Measurements from ENCODE around the gene CASQ2.

- no peak for TF ChIP-seq CTCF (IDR thresholded peaks at IDR 0.05)
- TF ChIP-seq FOSB (CRISPR knock-in tag; IDR thresholded peaks at IDR 0.05), result no peak
- no peak for TF ChIP-seq RCOR1 (IDR thresholded peaks at IDR 0.05; ENCODE audit: low read depth, low read length)
Measured at GRCh38 chr1:115666702-115667101, 101.8 kb downstream of the CASQ2 start.

Measured in A549 (cell line).